H9 (cell line): ENCODE results near the gene ALDH1A1. TPM values are rescaled to one million over a fixed set of nuclear protein-coding genes. Genes with fewer than 3 reads are reported as not detected.

ENCODE experiments used
- DNase-seq: peaks from one replicate; pipeline ENCODE4 v3.0.0-alpha.2; 2017
- H2AFZ ChIP-seq: one replicate; pipeline ENCODE4 v1.6.1; 2013; ENCODE audit warnings: mild to moderate bottlenecking, low read length, control low read depth, moderate library complexity
- H2AK5ac ChIP-seq: 2 replicates; pipeline ENCODE4 v1.6.1; 2013; ENCODE audit warnings: low read length, control low read depth, mixed read lengths; ENCODE audit not compliant: insufficient read length
- H2BK120ac ChIP-seq: one replicate; pipeline ENCODE4 v1.6.1; 2013; ENCODE audit warnings: low read depth, mild to moderate bottlenecking, low read length, control low read depth, inconsistent platforms; ENCODE audit not compliant: poor library complexity, severe bottlenecking
- H2BK12ac ChIP-seq: 2 replicates; pipeline ENCODE4 v1.6.1; 2013; ENCODE audit warnings: low read length, control low read depth, mixed read lengths, low read depth; ENCODE audit not compliant: insufficient read length
- H2BK15ac ChIP-seq: 2 replicates; pipeline ENCODE4 v1.6.1; 2013; ENCODE audit warnings: low read depth, low read length, control low read depth
- H2BK20ac ChIP-seq: one replicate; pipeline ENCODE4 v1.6.1; 2013; ENCODE audit warnings: low read depth, mild to moderate bottlenecking, low read length, control low read depth, inconsistent platforms; ENCODE audit not compliant: poor library complexity, severe bottlenecking
- H2BK5ac ChIP-seq: 2 replicates; pipeline ENCODE4 v1.6.1; 2013; ENCODE audit warnings: low read length, control low read depth, mixed read lengths; ENCODE audit not compliant: insufficient read length
- H3K14ac ChIP-seq: 2 replicates; pipeline ENCODE4 v1.6.1; 2013; ENCODE audit warnings: low read length, control low read depth; ENCODE audit not compliant: insufficient read depth
- H3K18ac ChIP-seq: 2 replicates; pipeline ENCODE4 v1.6.1; 2013; ENCODE audit warnings: low read depth, mild to moderate bottlenecking, mixed read lengths, low read length, control low read depth; ENCODE audit not compliant: insufficient read length
- H3K23ac ChIP-seq: 2 replicates; pipeline ENCODE4 v1.6.1; 2013; ENCODE audit warnings: low read length, control low read depth, mixed read lengths, low read depth; ENCODE audit not compliant: insufficient read length
- H3K23me2 ChIP-seq: 2 replicates; pipeline ENCODE4 v1.6.1; 2013; ENCODE audit warnings: low read depth, mild to moderate bottlenecking, mixed read lengths, low read length, control low read depth; ENCODE audit not compliant: insufficient read length, poor library complexity, severe bottlenecking
- H3K27ac ChIP-seq: 2 replicates; pipeline ENCODE4 v1.5.1; 2013; ENCODE audit warnings: low read length, control low read depth, mixed read lengths, low read depth; ENCODE audit not compliant: insufficient read length
- H3K27me3 ChIP-seq: 2 replicates; pipeline ENCODE4 v1.6.1; 2013; ENCODE audit warnings: low read length, control low read depth, inconsistent platforms; ENCODE audit not compliant: insufficient read depth
- H3K4ac ChIP-seq: 2 replicates; pipeline ENCODE4 v1.6.1; 2013; ENCODE audit warnings: low read depth, mild to moderate bottlenecking, control low read depth, inconsistent platforms, low read length, moderate library complexity
- H3K4me1 ChIP-seq: 2 replicates; pipeline ENCODE4 v1.6.1; 2013; ENCODE audit warnings: low read length, control low read depth, inconsistent platforms; ENCODE audit not compliant: insufficient read depth
- H3K4me2 ChIP-seq: 2 replicates; pipeline ENCODE4 v1.6.1; 2013; ENCODE audit warnings: low read length, control low read depth, mixed read lengths; ENCODE audit not compliant: insufficient read length, insufficient read depth
- H3K56ac ChIP-seq: 2 replicates; pipeline ENCODE4 v1.6.1; 2013; ENCODE audit warnings: low read depth, mild to moderate bottlenecking, mixed read lengths, low read length, control low read depth; ENCODE audit not compliant: insufficient read length
- H3K79me1 ChIP-seq: 2 replicates; pipeline ENCODE4 v1.6.1; 2013; ENCODE audit warnings: low read depth, mild to moderate bottlenecking, moderate library complexity, low read length, control low read depth, inconsistent platforms; ENCODE audit not compliant: insufficient read depth, poor library complexity, severe bottlenecking
- H3K79me2 ChIP-seq: 2 replicates; pipeline ENCODE4 v1.6.1; 2013; ENCODE audit warnings: low read length, control low read depth, inconsistent platforms; ENCODE audit not compliant: insufficient read depth
- H3K9ac ChIP-seq: 2 replicates; pipeline ENCODE4 v1.6.1; 2013; ENCODE audit warnings: low read length, control low read depth, mixed read lengths; ENCODE audit not compliant: insufficient read length; ENCODE audit errors: extremely low read depth
- H3K9me3 ChIP-seq: one replicate; pipeline ENCODE4 v1.6.1; 2013; ENCODE audit warnings: low read depth, low read length, inconsistent platforms; ENCODE audit not compliant: control insufficient read depth
- H3T11ph ChIP-seq: one replicate; pipeline ENCODE4 v1.6.1; 2013; ENCODE audit warnings: mild to moderate bottlenecking, low read length, control low read depth, inconsistent platforms
- H4K20me1 ChIP-seq: one replicate; pipeline ENCODE4 v1.6.1; 2013; ENCODE audit not compliant: control insufficient read depth, insufficient read length, insufficient read depth
- H4K5ac ChIP-seq: 2 replicates; pipeline ENCODE4 v1.6.1; 2013; ENCODE audit warnings: low read depth, mild to moderate bottlenecking, mixed read lengths, low read length, control low read depth; ENCODE audit not compliant: insufficient read length
- H4K8ac ChIP-seq: replicated peaks from 2 replicates; pipeline ENCODE4 v1.6.1; 2013; ENCODE audit warnings: low read length, control low read depth, mixed read lengths, low read depth; ENCODE audit not compliant: insufficient read length
- H4K91ac ChIP-seq: 2 replicates; pipeline ENCODE4 v1.6.1; 2013; ENCODE audit warnings: low read depth, mild to moderate bottlenecking, moderate library complexity, mixed read lengths, low read length, control low read depth; ENCODE audit not compliant: insufficient read length
- H3K27ac Mint-ChIP-seq, 3 experiments: 2 replicates in 2 of 3; 3 replicates in 1 of 3; pipeline ENCODE4 v1.8.0; 2020 to 2021; ENCODE audit warnings: mixed read lengths in 3 of 3, mild to moderate bottlenecking in 1 of 3, moderate library complexity in 1 of 3
- H3K27me3 Mint-ChIP-seq: 2 replicates; pipeline ENCODE4 v1.8.0; 2021; ENCODE audit warnings: low read depth, mild to moderate bottlenecking, moderate library complexity, mixed read lengths
- H3K36me3 Mint-ChIP-seq, 3 experiments: 2 replicates in 2 of 3; 3 replicates in 1 of 3; pipeline ENCODE4 v1.8.0; 2020 to 2021; ENCODE audit warnings: low read depth in 3 of 3, mixed read lengths in 3 of 3; ENCODE audit not compliant: insufficient read depth in 1 of 3
- H3K4me1 Mint-ChIP-seq, 2 experiments: 2 replicates each; pipeline ENCODE4 v1.8.0; 2020; ENCODE audit warnings: mixed read lengths in 2 of 2
- H3K4me3 Mint-ChIP-seq, 2 experiments: 2 replicates in 1 of 2; 3 replicates in 1 of 2; pipeline ENCODE4 v1.8.0; 2020 to 2021; ENCODE audit warnings: mild to moderate bottlenecking in 2 of 2, mixed read lengths in 2 of 2, moderate library complexity in 1 of 2
- H3K9me3 Mint-ChIP-seq, 2 experiments: 2 replicates in 1 of 2; 3 replicates in 1 of 2; pipeline ENCODE4 v1.8.0; 2020; ENCODE audit warnings: mild to moderate bottlenecking in 2 of 2, mixed read lengths in 2 of 2, moderate library complexity in 1 of 2
- WGBS: extraction: QIAGEN DNeasy Blood & Tissue Kit; methylation state at CpG from one replicate; pipeline ENCODE4 v1.1.7; 2013; ENCODE audit warnings: missing lambda C conversion rate, low lambda C conversion rate, mixed read lengths; ENCODE audit not compliant: insufficient read length; ENCODE audit errors: extremely low coverage; 5-methylcytosine and 5-hydroxymethylcytosine counted together
- long read RNA-seq: library from polyadenylated mRNA; unstranded; transcript quantifications from one replicate; pipeline ENCODE4 v2.0.0, GENCODE V29; 2020
- total RNA-seq: library from RNA; stranded (reverse); gene quantifications from 2 replicates; pipeline ENCODE4 v1.2.1, GENCODE V29; 2021
- TF ChIP-seq, protein P1 (sequence below): fragments of 200-600 bp; sonication (generic); conservative IDR thresholded peaks from 3 replicates; pipeline ENCODE4 v1.8.0; 2021; ENCODE audit warnings: antibody characterized with exemption, mild to moderate bottlenecking

Gene ALDH1A1
- total RNA-seq, result 0.68 and 1.1 TPM in 2 replicates
- long read RNA-seq, transcript ALDH1A1-201 (13 exons, 2,107 nt), result major isoform, 5 of 6 reads
- long read RNA-seq, partial matches to known transcripts, result 0 of 6 reads
- long read RNA-seq, other reads (novel, unspliced or antisense), result 1 of 6 reads

DNA sequence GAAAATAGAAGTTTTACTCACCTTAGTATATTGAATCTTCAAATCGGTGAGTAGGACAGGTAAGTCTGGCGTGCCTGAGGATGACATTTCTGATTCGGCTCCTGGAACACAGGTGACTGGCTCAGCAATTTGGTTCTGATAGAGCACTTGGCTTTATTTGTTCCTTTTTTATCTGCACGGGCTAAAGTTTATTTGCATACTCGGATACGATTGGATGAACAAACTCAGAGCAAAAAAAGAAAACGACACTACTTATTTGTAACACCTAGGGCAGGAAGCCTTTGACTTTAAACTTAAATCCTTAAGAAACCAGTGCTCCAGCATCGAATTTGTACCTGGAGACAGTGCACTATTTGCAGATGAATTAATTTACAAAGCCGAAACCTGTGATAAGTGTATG lies at the start of gene ALDH1A1:
Gene ALDH1A1, minus strand, starts transcription at position 140 of the 400 bp plus-strand sequence. Its CDS starts 53 bp downstream, at position 87.
- Histone ChIP-seq H3K56ac (no peak within 1 kb of the TSS), H3K79me2 (no peaks in the 10 kb centered on the region), H2AFZ (no peak within 1 kb of the TSS), H3K14ac (no peak within 1 kb of the TSS), H3K23me2 (no peaks in the 10 kb centered on the region), H3K27me3 (no peaks in the 10 kb centered on the region), H3K9ac (no peak within 1 kb of the TSS), H3K4me2 (no peak within 1 kb of the TSS), H2BK120ac (no peak within 1 kb of the TSS), H4K5ac (no peak within 1 kb of the TSS), H2BK15ac (no peak within 1 kb of the TSS), H3K4ac (no peak within 1 kb of the TSS), H2BK20ac (no peak within 1 kb of the TSS), H3K18ac (no peak within 1 kb of the TSS), H3K27ac (no peak within 1 kb of the TSS), H3K9me3 (no peaks in the 10 kb centered on the region), H4K20me1 (no peaks in the 10 kb centered on the region), H4K91ac (no peak within 1 kb of the TSS), H3T11ph (no peak within 1 kb of the TSS), H2BK5ac (no peak within 1 kb of the TSS), H2AK5ac (no peak within 1 kb of the TSS), H2BK12ac (no peak within 1 kb of the TSS), H4K8ac (no peak within 1 kb of the TSS), H3K4me1 (peaks cover 2% of the 10 kb centered on the region; the same call in 1 of the 2 replicates), H3K79me1 (no peaks in the 10 kb centered on the region), H3K23ac (no peak within 1 kb of the TSS)
- no CpG with 5 or more reads among the region's 9 CpGs for WGBS
- TF ChIP-seq, protein P1, sequence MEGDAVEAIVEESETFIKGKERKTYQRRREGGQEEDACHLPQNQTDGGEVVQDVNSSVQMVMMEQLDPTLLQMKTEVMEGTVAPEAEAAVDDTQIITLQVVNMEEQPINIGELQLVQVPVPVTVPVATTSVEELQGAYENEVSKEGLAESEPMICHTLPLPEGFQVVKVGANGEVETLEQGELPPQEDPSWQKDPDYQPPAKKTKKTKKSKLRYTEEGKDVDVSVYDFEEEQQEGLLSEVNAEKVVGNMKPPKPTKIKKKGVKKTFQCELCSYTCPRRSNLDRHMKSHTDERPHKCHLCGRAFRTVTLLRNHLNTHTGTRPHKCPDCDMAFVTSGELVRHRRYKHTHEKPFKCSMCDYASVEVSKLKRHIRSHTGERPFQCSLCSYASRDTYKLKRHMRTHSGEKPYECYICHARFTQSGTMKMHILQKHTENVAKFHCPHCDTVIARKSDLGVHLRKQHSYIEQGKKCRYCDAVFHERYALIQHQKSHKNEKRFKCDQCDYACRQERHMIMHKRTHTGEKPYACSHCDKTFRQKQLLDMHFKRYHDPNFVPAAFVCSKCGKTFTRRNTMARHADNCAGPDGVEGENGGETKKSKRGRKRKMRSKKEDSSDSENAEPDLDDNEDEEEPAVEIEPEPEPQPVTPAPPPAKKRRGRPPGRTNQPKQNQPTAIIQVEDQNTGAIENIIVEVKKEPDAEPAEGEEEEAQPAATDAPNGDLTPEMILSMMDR, result no peak
- Mint-ChIP-seq H3K36me3 (peaks cover 3 to 4% (median 3%) of the 10 kb centered on the region in 3 experiments; a peak in 4 of 7 replicates), H3K9me3 (peaks cover 2 to 3% of the 10 kb centered on the region in 2 experiments; a peak in 4 of 5 replicates), H3K27me3 (no peaks in the 10 kb centered on the region), H3K4me1 (peaks cover 11 to 15% of the 10 kb centered on the region in 2 experiments), H3K4me3 (no peak within 1 kb of the TSS), H3K27ac (peak within 1 kb of the TSS in 2 of 3 experiments; percentile 32 to 59; a peak in 2 of 7 replicates)
- peak; percentile 29 for DNase-seq
